HG03354 (cell line): ENCODE measurements around the gene ABCC5.

Source experiments
- ATAC-seq: cut with Tn5 transposase; IDR thresholded peaks from one replicate; pipeline ENCODE4 v1.9.1; 2021; ENCODE audit warnings: mild to moderate bottlenecking; ENCODE audit not compliant: unreplicated experiment, poor library complexity, severe bottlenecking

ABCC5 gene

DNA sequence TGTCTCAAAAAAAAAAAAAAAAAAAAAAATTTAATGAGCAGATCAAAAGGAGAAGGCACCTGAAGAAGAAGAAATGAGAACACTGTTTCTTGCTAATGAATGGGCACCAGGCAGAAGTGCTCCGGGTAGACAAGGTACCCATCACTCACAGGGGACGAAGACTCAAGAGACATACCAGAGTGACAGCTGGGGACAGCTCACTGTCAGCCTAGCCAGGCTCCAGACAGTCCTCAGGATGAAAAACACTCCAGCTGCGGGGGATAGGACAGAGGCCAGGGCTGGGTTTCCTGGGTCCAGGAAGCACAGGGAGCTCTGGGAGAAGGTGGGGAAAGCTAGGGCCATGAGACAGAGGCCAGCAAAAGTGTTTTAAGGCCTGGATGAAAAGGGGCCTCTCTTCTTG is 84.5 kb downstream of the ABCC5 start:
- ATAC-seq: no peak

DNA sequence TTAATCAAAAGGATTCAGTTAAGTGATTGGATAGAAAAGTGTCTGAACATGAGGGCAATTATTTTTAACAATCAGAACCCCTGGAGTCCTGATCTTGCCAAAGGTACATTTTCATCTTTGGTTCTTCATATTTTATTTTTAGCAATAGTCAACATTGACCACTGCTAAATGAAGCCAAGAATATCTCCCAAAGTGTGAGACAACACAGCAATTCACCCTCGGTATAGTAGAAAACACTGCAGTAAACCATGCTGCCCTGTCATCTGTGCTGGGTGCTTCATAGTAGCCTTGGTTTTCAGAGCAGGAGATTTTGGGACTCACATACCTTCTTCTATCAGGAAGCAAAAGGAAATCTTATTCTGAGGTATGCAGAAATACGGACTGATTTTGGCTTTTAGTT is 85.8 kb downstream of the ABCC5 start:
- no peak for ATAC-seq

DNA sequence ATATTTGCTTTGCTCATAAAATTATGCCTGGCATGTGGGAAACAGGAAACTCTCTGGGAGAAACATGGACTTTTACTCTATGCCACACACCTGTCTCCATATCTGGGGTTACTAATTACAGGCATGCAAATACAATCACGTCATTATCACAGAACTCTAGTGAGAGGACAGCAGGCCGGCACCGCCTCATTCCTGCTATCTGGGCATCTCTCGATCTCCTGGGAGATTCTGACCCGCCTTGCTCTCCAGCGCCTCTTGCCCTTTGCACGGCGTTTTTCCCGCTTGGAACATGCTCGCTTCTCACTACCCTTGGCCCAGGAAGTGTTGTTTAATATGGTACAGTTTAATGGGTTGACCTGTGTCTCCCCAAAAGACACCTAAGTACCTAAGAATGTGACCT is 87.6 kb downstream of the ABCC5 start:
- no peak for ATAC-seq

DNA sequence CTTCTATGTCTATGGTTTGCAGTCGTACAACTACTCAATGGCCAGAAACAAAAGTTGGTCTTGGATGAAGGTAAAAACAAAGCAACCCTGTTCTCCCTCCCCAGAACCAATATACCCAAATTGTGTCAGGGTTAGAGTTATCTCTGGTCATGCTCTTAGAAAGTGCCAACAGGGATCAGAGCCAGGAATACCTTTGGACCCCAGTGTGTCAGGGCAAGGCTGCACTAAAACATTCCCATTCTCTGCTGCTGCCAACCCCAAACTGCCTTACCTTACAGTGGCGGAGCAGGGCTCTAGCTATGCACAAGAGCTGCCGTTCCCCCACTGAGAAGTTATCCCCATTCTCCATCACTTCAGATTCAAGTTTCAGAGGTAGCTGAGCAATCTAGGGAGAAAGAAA is 90.6 kb downstream of the ABCC5 start:
- no peak for ATAC-seq

DNA sequence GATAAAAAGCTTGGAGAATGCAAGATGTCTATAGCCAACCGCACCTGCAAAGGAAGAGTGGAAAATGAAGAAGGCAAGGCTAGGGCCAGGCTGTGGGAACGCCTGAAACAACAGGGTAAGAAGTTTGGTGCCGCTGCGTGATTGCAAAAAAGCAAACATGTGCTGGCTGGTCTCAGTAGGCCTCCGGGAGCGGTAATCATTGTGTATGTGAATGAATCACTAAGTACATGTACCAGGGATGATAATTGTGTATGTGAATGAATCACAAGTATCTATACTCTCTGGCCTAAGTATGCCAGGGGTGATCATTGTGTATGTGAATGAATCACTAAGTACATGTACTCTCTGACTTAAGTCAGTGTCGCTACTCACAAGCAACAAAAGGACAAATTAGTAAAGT is 92.7 kb downstream of the ABCC5 start:
- no peak for ATAC-seq

DNA sequence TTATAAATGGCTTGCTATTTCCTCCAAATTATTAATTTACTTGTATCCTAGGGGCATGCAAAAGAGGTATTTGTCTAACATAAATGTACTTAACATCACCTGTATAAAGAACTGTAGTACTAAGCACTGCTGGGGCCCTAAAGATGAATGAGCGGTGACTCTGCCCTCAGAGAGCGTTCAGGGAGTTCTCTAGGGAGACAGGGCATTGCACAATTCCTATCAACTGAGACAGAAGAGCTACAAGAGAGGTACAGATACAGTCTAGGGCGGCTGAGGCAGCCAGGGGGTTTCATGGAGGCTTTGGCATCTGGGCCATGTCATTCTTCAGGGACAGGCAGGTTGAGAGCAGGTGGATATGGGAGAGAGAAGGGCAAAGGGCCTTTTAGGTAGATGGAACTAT is 93.1 kb downstream of the ABCC5 start:
- ATAC-seq: no peak

DNA sequence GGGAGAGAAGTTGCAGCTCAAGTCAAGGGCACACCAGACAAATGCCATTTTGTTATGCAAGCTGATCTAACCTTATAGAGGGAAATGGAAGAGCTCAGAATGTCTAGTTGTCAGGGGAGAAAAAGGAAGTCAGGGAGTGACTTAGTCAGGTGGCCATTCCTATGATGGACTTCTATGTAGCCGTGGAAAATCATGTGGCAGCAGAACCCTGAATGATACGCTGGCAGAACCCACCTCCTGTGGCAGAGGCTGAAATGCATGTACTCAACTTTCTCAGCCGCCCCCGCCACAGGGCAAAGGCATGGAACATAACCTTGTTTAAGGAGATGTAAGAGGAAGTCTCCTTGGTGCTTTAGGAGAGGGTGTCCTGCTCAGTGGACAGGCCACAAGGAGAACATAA is 95.3 kb downstream of the ABCC5 start:
- ATAC-seq: no peak

DNA sequence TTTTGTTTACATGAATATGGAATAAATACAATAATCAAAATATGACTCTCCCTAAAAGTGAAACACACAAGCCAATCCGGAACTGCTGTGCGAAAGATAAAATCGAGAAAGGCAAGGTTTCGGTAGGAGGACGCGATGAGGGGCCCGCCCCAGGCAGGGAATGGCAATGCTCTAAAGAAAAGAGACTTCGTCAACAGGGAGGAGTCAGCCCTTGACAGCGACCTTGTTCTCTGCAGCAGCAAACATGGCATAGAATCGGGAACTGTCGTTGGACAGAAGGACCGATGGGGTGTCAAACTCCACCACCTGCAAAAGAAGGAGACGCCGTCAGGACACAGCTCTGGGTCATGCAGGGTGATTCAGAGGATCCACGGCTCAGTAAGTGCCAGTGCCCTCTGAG is 96.6 kb downstream of the ABCC5 start:
- ATAC-seq: no peak

DNA sequence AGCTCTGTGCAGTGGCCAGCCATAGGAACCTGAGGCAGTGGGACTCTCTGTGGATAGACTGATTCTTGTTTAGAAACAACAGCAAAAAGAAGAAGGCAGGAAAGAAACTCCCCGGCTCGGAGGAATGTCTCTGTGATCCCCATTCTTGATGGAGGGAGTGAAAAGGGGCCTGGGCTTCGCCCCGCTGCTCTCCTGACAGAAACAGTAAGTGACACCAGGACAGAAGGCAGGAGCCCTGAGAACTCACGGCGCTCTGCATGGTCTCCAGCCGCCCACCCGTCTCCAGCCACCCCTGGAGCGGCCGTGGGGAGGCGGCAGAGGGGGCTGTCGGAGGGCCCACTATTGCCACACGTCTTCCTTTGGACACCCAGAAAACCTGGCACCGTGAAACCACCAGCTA is 97.3 kb downstream of the ABCC5 start:
- ATAC-seq: no peak

DNA sequence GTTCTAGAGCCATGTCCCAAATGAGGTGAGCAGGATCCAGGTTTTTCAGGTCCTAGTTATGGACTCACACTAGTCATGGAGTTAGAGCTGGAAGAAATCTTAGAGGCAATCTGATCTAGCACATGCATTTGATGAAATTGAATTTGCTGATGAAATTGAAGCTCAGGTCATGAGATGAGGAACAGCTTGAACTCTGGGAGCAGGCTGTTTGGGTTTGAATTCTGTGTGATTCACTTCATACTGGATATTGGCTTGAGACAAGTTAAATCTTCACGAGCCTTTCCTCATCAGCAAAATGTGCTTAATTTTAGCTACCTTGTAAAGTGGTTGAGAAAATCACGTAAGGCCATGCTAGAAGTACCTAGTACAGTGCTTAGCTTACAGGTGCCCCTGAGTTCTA is 99.5 kb downstream of the ABCC5 start:
- ATAC-seq: no peak

DNA sequence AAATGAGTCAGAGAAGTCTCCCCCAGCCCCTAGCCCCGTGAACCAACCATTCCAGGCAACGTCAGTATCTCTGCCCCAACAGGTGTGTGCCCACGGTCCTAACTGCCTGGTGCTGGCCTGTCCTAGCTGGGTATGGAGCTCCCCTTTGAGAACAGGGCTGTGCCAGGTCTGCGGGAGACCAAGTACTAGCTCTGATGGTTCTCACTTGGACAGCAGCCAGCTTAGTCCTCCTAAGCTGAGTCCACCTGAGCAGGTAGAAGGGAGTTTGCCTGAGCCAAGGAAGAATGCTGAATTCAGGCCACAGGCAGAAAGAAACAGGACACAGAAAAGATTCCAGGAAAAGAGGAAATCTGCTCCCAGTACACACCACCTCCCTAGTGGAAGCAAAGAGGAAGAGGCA is 99.9 kb downstream of the ABCC5 start:
- no peak for ATAC-seq

DNA sequence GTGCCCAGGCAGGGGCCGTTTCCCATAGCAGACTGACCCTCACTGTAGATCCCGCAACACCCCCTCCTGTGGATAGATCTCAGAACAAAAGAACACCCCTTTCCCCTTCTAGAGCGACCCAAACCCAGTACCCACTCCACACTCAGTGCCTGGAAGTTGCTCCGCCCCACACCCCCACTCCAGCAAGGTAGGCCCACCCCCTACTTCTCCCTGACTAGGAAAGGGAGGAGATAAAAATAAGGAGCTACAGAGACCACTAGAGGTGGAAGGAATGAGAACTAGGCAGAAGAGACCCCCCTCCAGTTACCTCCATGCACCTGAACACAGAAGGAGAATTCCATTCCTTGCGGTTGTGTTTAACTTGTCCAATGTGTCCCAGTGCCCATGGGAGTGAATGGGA is 102.8 kb downstream of the ABCC5 start:
- ATAC-seq: no peak

DNA sequence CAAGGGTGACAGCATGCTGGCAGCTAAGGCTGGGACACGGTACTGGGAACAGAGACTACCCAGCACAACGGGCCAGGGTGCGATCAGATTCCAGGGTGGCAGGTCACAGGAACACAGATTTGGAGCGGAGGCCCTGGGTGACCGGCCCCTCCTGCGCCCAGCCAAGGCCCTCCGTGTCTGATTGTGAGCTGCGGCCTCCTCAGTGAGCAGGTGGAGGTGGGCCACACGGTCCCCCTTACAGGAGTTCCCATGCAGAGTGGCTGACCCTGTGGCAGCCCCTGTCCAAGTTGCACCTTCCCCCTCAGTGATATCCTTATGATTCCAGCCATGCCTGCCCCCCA is 104.1 kb downstream of the ABCC5 start:
- no peak for ATAC-seq

DNA sequence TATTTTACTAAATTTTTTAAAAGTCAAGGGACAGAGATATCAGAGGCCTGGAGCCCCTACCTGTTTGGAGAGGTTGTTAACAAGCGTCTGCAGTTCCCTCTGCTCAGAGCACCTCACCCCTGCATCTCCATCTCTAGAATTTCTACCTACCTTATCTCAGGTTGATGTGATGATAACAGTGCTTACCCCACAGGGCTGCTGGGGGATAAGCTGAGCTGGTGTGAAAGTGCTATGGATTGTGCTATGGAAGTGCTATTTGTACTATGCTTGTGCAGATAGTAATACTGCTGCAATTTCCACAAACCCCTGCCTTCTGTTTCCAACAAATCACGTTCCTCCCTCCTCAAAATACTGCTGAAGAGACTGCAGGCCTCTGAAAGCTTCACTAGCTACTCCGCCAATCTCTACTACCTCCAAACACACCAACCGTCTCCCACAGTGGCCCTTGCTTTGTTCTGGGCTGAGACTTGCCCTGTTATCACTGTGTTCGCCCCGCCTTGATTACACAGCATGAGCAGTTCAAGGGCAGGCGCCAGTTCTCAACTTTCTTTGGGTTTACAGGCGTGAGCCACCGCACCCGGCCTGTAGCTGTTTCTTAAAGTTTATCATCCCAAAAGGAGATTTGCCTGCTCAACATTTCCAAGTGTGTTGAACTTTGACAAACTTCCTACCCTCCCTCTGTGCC is 104.6 kb downstream of the ABCC5 start:
- no peak for ATAC-seq

DNA sequence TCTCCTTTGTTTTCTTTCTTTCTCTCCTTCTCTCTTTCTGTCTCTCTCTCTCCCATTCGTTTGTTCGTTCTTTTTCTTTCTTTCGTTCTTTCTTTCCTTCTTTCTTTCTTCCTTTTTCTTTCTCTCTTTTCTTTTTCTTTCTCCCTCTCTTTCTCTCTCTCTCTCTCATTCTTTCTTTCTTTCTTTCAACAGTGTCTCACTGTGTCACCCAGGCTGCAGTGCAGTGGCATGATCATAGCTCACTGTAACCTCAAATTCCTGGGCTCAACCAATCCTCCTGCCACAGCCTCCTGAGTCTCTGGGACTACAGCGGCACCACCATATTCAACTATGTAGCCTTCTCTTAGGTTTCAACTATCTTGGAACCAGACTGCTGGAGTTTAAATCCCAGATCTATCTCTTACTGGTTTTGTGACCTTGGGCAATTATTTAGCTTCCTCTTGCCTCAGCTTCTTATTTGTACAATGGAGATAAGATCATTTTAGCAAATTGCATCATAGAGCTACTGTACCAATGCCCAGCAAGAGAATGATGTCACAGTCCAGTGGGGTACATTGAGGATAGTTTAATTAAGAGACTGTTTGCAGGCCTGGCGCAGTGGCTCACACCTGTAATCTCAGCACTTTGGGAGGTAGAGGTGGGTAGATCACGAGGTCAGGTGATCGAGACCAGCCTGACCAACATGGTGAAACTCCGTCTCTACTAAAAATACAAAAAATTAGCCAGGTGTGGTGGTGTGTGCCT is 105.7 kb downstream of the ABCC5 start:
- ATAC-seq: no peak

DNA sequence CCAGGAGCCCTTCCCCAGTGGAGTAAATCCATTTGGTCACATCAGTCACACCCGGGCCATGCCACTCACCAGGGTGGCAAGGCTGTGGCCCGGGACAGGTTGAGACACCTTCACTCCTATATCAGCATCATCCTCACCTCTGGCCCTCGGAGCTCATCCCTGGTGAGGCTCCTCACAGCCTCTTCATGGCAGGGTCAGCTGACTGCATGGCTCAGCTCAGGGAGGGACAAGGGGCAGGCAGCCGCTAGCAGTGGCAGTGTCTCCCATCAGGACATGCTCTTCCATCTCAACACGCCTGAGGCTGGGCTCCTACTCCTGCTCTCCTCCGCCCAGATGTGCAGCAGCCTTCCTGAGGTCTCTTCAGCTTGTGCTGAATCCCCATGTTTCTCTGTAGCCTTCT is 106.6 kb downstream of the ABCC5 start:
- no peak for ATAC-seq

DNA sequence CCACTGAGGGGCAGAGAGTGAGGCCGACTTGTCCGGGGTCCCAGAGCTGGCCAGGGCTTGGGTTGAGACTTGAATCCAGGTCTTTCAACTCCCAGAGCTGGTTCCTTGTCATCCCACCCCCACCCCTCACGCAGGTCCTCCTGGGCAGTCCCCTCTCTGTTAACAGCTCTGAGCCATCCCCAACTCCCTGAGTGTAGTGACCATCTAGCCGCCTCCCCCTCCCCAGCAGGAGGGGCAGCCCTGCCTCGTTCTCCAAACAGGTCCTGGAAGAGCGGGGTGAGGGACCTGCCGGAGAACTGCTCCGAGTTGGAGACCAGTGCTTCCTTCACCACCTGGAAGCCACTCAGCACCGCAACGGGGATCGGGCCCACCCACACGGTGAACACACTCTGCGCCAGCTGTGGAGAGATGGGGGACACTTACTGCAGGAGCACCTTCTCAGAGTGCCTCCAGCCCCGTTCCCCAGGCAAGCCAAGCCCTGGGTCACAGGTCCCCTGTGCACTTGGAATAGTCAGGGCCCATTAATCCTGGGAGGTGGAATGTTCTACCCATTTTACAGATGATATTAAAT is 108.6 kb downstream of the ABCC5 start:
- no peak for ATAC-seq

DNA sequence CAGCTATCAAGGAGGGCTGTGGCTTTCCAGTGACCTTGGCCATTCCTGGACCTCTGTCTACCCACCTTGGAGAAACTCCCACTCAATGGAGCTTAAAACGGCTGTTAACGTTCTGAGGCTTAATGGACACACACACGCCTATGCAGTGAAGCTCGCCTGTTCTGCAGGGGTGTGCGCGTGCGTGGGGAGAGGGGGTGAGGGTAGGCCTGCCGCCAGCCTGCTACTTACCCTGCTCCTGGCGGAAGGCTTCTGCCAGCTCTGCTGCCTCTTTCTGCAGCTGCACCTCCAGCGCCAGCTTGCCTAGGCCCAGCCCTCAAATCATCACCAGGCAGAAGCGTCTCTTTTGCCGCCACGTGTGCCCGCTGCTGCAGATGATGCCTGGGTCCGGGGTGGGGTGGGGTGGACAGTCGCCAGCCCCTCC is 109.8 kb downstream of the ABCC5 start:
- no peak for ATAC-seq

DNA sequence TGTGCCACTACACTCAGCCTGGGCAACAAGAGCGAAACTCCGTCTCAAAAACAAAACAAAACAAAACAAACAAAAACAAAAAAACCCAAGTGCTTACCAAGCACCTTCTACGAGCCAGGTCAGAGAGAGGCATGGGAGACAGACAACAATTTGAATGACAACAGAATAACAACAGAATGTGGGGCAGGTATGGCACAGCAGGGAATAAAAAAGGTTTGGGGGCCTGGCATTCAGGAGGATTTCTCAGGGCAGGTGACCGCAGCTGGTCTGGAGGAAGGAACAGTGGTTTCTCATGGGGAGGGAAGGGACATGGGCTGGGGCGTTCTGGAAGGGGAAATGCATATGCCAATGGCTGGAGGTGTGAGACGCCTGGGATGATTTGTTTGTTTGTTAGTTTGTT is 110.5 kb downstream of the ABCC5 start:
- no peak for ATAC-seq

DNA sequence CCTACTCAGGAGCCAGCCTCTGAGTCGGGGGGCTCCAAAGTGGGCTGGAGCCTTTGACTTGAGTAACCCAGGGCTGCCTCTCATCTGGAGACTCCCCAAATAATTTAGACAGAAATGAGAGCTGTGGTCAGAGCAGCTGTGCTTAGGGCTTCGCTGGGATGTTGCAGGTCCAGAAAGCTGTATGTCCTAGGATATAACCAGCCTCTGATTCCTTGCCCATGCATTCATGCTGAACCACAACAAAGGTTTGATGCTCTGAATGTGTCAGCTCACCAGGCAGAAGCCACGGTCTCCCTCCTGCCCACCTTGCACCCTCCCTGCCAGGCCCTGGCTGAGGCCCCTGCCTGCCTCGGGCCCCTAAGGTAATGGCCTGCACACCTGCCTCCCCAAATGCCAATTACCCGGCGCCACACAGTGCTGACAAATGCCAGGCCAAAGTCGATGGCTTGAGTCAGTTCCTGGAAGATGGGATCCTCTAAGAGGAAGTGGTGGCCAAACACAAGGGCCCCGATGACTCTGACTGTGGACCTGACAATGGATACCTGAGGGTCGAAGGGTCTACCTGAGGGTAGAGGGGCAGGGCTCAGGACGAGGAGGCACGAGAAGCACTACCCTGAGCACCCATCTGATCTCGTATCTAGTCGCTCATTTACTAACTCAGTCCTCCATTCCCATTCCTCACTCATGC is 111.3 kb downstream of the ABCC5 start:
- no peak for ATAC-seq
